DMS153 (cell line): Measurements from ENCODE around the gene PRRX2.
"Not testable (repeated sequence)": the region's sequence is repeated elsewhere in the genome, so short reads cannot be mapped to it uniquely, and the experiment has no call there.

Experiments used
- DNase-seq: peaks from one replicate; lab custom pipeline; 2025; lab: John Stamatoyannopoulos, UW

The PRRX2 gene

GRCh38 chr9:129735546-129735945, 70.1 kb downstream of the PRRX2 start:
- DNase-seq = no peak

- no peak for DNase-seq
Measured at GRCh38 chr9:129736334-129736733, 70.9 kb downstream of the PRRX2 start.

- peak; percentile 54 for DNase-seq
Measured at GRCh38 chr9:129737479-129738274, 72.2 kb downstream of the PRRX2 start.

- DNase-seq = no peak
Measured at GRCh38 chr9:129739432-129739831, 74.0 kb downstream of the PRRX2 start.

GRCh38 chr9:129740174-129740573, 74.7 kb downstream of the PRRX2 start:
- DNase-seq = no peak

DNA sequence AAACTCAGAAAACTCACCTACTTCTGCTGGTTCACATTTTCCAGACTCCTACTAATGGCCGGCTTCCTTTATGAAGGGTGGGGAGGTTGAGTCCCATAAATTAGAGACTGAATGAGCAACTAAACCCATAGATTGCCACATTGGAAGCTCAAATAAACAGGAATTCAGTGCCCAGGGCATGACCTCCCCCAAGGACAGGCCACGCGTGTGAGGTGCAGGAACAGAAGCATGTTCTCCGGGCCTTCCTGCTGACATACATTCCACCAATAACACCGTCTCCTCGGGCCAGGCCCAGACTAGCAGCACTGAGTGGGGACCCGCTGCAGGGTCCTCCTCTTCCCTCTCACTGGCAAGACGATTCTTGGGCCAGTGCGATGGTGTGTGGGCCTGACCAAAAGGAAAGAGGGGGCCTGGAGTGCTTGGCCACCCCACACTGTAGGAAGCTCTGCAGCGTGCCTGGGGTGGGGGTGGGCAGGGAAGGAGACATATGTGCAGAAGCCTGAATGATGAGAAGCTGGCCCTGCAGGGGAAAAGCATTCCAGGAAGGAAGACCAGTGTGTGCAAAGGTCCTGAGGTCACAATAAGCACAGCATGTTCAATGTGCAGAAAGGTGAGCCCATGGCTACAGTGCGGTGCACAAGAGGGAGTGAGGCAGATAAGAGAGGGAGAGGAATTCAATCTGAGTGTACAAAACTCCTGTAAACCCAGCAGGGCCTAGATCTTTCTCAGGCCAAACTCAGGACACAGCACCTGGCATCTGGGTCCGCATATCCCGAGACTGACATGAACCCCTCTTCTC, 75.4 kb downstream of the PRRX2 start:
- no peak for DNase-seq

- DNase-seq = no peak
Measured at GRCh38 chr9:129745200-129745599, 79.8 kb downstream of the PRRX2 start.

- no peak for DNase-seq
Measured at GRCh38 chr9:129746092-129746777, 80.8 kb downstream of the PRRX2 start.

DNA sequence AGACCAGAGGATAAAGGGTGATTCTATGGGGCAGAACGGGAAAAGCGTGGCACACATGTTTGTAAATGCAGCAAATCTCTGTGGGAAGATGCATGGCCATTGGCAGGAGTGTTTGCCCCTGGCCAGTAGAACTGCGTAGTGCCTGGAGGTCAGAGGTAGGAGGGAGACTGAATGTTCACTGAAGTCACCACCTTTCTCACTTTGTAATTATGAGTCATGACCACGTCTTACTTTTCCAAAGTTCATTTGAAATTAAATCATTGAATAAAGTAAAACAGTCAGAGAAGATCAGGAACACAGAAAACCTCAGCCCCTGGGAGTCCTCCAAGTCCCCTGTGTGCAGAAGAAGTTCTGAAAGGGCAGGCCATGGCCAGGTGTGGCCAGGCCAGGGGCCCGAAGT, 82.8 kb downstream of the PRRX2 start:
- no peak for DNase-seq

GRCh38 chr9:129749052-129749451, 83.6 kb downstream of the PRRX2 start:
- DNase-seq = not testable (repeated sequence)

DNA sequence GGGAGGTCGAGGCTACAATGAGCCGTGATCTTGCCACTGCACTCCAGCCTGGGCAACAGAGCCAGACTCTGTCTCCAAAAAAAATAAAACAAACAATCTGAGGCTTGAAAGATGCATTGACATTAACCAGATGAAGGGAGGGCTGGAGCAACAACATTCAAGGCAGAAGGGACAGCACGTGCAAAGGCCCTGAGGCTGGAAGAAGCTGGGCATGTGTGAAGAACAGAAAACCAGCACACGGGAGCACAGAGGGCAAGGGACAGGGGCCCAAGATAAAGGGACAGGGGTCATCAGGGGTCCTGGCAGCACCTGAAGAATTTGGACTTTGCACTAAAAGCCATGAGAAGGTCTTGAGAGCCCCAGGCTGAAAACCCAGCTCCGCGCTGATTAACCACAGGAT, 84.1 kb downstream of the PRRX2 start:
- DNase-seq = no peak

DNA sequence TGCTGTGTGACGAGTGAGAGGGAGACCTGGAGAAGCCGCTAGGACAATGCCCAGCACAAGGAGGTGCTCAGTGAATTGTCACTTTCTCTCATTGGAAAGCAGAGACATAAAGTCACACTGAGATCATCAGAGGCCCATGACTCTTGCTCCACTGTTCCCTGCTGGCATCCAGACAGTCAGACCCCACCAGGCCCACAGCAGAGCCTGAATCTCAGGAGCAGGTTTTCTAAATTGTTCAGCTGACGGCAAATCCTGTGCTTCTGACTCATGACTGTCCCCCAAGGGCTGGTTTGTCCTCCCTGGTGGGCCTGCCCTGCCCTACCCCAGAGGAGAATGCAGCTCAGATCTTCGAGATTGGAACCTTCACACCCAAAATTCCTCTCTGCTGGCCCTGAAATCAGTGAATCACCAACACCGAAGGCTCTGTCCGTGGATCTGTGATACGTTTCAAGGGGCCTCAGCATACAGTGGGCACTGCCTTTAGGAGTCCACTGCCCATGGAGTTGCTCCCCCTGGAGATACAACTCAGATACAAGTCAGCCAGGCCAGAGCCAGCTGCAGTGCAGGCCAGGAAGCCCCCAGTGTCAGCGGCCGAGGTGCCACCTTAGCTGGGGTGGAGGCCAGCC, 84.7 kb downstream of the PRRX2 start:
- no peak for DNase-seq

DNA sequence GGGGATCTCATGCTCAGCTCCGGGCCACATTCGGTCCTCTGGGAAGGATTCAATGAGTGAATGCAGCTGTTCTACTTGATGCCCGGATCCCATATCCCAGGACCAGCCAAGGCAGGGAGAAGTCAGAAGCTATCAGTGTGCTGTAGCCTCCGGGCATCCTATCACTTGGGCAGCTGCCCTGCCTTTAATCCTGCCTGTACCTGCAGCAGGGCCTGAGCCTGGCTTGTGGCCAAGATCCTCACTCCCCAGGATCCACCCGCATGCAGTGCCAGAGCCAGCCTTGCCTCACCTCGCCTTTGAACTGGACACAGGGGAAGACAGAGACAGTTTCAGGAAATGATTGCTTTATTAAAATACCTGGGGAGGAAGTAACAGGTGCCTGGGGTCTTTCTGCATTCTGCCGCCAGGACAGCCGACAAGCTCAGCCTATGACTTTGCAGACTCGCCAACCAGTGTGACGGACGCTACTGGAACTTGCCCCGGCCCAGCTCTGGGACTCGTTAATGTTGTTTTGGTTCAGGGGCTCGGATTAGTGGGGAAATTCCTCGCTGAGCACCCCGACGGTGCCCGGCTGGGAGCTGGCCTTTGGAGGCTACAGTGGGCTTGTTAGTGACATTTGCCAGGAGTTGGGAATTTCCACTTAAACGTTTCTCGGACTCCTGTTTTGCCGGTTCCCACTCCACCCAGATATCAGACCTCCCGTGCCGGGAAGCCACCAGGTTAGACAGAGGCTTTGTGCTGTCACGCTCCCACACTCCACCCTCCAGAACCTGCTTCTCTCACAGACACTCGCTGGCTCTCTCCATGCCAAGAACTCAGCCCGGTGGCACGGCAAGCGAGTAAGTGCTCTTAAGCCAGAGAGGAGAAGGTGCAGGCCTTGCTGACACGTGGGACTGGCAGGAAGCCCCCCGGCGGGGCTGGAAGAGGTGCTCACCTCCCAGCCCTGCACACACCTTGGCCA, 86.7 kb downstream of the PRRX2 start:
- peak; percentile 42 for DNase-seq

DNA sequence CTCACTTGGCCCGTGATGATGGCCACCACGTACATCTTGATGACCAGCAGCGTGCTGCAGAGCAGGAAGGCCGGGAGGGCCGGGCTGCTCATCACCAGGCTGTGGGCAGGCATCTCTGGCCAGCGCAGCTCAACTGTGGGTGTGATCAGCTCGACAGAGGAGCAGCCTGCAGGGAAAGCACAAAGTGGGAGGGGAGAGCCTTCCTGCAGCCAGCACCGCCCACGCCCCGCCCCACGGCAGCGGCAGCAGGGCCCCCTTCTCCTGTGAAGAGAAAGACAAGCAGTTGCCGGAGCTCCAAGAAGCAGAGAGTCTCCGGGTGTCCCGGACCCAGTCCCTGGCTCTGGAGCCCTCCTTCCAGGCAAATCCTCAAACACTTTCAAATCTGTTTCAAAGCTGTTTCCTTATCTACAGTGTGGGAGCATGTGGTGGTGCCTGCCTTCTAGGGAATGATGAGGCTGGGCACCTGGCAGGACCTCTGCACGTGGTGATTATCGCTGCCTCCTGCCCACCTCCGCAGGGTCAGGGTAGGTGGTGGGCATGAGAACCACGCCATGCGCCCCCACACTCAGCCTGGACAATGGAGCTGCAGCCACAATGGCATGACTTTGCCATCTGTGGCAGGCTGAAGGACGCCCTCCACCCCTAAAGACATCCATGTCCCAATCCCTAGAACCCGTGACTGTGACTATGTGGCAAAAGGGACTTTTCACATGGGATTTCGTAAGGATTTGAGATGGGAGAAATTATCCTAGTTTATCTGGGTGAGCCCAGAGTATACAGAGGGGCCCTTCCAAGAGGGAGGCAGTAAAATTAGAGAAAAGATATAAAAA, 87.7 kb downstream of the PRRX2 start, which contains the start of gene PTGES:
TSS of gene PTGES (minus strand) at position 143 of the 830 bp plus-strand sequence. CDS start at position 113, 30 bp downstream.
- DNase-seq = no peak

DNA sequence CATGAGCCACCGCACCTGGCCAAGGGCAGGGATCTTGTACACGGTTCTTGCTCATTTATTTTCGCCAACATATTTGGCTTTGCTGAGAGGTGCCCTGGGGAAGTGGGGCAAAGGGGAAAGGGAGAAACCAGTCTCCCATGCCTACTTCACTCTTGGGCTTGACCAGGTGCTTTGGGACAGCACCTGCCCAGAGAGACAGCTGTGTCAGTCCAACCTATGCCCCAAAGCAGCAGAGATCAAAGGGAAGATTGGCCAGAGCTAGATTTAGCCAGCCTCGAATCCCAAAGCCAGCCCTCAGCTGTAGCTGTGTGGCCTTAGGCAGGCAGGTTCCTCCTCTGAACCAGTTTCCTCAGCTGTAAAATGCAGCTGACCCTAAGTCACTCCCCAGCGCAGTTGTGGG, 89.7 kb downstream of the PRRX2 start:
- DNase-seq = no peak

DNA sequence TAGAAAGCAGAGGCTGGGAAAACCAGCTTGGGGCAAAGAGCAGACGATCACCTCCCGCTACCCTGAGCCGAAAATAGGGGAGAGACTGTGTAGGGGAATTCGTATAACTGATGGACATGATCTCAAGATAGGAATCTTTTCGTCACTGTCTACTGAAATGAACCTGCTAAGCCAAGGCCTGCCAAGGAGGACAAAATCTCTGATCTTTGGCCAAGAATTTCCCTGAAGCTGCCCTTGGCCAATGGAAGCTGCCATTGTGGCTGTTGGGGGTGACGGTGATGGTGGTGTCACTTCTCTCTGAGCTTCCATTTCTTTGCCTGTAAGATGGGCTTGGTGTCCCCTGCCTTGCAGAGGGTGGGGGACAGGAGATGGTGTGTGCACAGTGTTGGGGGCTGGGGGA, 90.7 kb downstream of the PRRX2 start:
- no peak for DNase-seq

GRCh38 chr9:129757045-129757444, 91.6 kb downstream of the PRRX2 start:
- DNase-seq = no peak

- no peak for DNase-seq
Measured at GRCh38 chr9:129759319-129759718, 93.9 kb downstream of the PRRX2 start.

- DNase-seq = no peak
Measured at GRCh38 chr9:129759804-129760502, 94.5 kb downstream of the PRRX2 start.
